Sigmoid colon (tissue), 4 donors: Measurements from ENCODE around the gene ZNF385A.

Experiments used
- EP300 ChIP-seq, 4 donors: sonication (generic); formaldehyde crosslinking; IDR thresholded peaks; one replicate each; pipeline ENCODE4 v1.6.1; 2017; ENCODE audit warnings: antibody characterized with exemption in 4 of 4
- TF ChIP-seq, protein P1 (sequence below), 4 experiments: fragments of 450-650 bp in 3 of 4; fragments of 200-600 bp in 1 of 4; IDR thresholded peaks; one replicate each; pipeline ENCODE4 v1.5.1; 2016 to 2019; ENCODE audit warnings: antibody characterized with exemption in 4 of 4, mild to moderate bottlenecking in 3 of 4, moderate library complexity in 2 of 4

DNA sequence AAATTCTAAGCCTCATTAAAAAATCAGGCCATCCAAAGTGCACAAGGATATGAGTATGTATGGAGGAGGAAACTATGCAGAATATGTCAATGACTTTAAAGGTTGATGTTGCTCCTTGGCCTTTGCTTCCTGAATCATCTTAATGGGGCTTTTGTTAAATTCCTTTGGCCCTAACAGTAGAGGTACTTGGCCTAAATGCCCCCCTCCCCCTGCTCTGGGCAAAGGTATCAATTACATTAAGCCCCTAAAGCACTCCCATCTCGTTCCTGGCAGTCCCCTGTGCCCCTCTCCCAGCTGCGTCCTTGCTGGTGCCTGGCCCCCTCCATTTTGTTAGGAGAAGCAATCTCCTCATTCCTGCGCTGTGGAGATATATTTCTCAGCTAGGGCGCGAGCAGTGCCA lies 54.8 kb downstream of the ZNF385A start:
- TF ChIP-seq, protein P1, sequence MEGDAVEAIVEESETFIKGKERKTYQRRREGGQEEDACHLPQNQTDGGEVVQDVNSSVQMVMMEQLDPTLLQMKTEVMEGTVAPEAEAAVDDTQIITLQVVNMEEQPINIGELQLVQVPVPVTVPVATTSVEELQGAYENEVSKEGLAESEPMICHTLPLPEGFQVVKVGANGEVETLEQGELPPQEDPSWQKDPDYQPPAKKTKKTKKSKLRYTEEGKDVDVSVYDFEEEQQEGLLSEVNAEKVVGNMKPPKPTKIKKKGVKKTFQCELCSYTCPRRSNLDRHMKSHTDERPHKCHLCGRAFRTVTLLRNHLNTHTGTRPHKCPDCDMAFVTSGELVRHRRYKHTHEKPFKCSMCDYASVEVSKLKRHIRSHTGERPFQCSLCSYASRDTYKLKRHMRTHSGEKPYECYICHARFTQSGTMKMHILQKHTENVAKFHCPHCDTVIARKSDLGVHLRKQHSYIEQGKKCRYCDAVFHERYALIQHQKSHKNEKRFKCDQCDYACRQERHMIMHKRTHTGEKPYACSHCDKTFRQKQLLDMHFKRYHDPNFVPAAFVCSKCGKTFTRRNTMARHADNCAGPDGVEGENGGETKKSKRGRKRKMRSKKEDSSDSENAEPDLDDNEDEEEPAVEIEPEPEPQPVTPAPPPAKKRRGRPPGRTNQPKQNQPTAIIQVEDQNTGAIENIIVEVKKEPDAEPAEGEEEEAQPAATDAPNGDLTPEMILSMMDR (IDR thresholded peaks at IDR 0.05), result no peak
- TF ChIP-seq EP300 (IDR thresholded peaks at IDR 0.05), result no peak
